D721Med (cell line): ENCODE data around the gene COBL.

Experiments
- DNase-seq: peaks from one replicate; pipeline ENCODE4 v3.0.0; 2011; ENCODE audit warnings: low spot score; ENCODE audit not compliant: insufficient read length
- FAIRE-seq: peaks from 2 replicates; lab custom pipeline; 2011; peaks lifted over from hg19 to GRCh38; lab: Jason Lieb, UNC
- CTCF ChIP-seq: IDR thresholded peaks from 2 replicates; pipeline ENCODE4 v1.5.1; 2012; ENCODE audit warnings: mild to moderate bottlenecking, control low read depth; ENCODE audit not compliant: insufficient read depth; ENCODE audit errors: missing control alignments

Gene COBL

GRCh38 chr7:51072281-51072680 is 244.3 kb downstream of the COBL start:
- TF ChIP-seq CTCF: no peak
- FAIRE-seq (no peak), DNase-seq (no peak)

GRCh38 chr7:51071427-51071826 is 245.2 kb downstream of the COBL start:
- no peak for TF ChIP-seq CTCF
- no peak for FAIRE-seq

GRCh38 chr7:51070151-51070550 is 246.5 kb downstream of the COBL start:
- FAIRE-seq (no peak), DNase-seq (no peak)

More at GRCh38 chr7:51071427-51071826, 245.2 kb downstream of the COBL start:
- no peak for DNase-seq

GRCh38 chr7:51069411-51070083 is 247.1 kb downstream of the COBL start:
- DNase-seq (no peak), FAIRE-seq (no peak)
- TF ChIP-seq CTCF: no peak

More at GRCh38 chr7:51070151-51070550, 246.5 kb downstream of the COBL start:
- TF ChIP-seq CTCF: no peak

GRCh38 chr7:51068401-51068800 is 248.2 kb downstream of the COBL start:
- no peak for TF ChIP-seq CTCF
- no peak for FAIRE-seq
- DNase-seq: no peak

GRCh38 chr7:51067757-51068156 is 248.9 kb downstream of the COBL start:
- peak; percentile 65 for TF ChIP-seq CTCF
- DNase-seq: no peak
- peak; percentile 46 for FAIRE-seq

GRCh38 chr7:51067258-51067657 is 249.4 kb downstream of the COBL start:
- no peak for FAIRE-seq
- no peak for DNase-seq
- no peak for TF ChIP-seq CTCF
